Neural cell (in vitro differentiated cells): Measurements from ENCODE around the gene PDE4D. TPM values are rescaled to one million over a fixed set of nuclear protein-coding genes. Genes with fewer than 3 reads are reported as not detected.

Source experiments
- H2AFZ ChIP-seq: fragments of 200-600, 300-800 bp; sonication (generic), shearing (Covaris generic); 2 replicates; pipeline ENCODE4 v1.6.0; 2014; ENCODE audit warnings: low read depth, mild to moderate bottlenecking, antibody characterized with exemption, low read length, moderate library complexity
- H3F3A ChIP-seq: fragments of 200-600 bp; shearing (Covaris generic); 2 replicates; pipeline ENCODE4 v1.6.1; 2016; ENCODE audit warnings: mild to moderate bottlenecking, moderate library complexity, mixed read lengths, antibody characterized with exemption, low read length; ENCODE audit not compliant: insufficient read depth, poor library complexity, severe bottlenecking
- H3K27ac ChIP-seq: fragments of 200-600, 300-800 bp; sonication (generic), shearing (Covaris generic); 2 replicates; pipeline ENCODE4 v1.5.1; 2014; ENCODE audit warnings: mild to moderate bottlenecking, low read length, moderate library complexity
- H3K27me3 ChIP-seq: fragments of 300-800, 200-600 bp; sonication (generic), shearing (Covaris generic); 2 replicates; pipeline ENCODE4 v1.6.0; 2014; ENCODE audit warnings: mild to moderate bottlenecking, low read depth, low read length, moderate library complexity; ENCODE audit not compliant: insufficient read depth
- H3K36me3 ChIP-seq: fragments of 300-800, 200-600 bp; sonication (generic), shearing (Covaris generic); 2 replicates; pipeline ENCODE4 v1.5.1; 2014; ENCODE audit warnings: mild to moderate bottlenecking, antibody characterized with exemption, low read length, moderate library complexity; ENCODE audit not compliant: insufficient read depth
- H3K4me2 ChIP-seq: fragments of 300-800, 200-600 bp; sonication (generic), shearing (Covaris generic); 2 replicates; pipeline ENCODE4 v1.6.0; 2014; ENCODE audit warnings: mild to moderate bottlenecking, low read length
- H3K4me3 ChIP-seq: fragments of 300-800, 200-600 bp; sonication (generic), shearing (Covaris generic); 2 replicates; pipeline ENCODE4 v1.5.1; 2014; ENCODE audit warnings: mild to moderate bottlenecking, low read length, moderate library complexity
- H3K79me2 ChIP-seq: fragments of 200-600 bp; shearing (Covaris generic); replicated peaks from 2 replicates; pipeline ENCODE4 v1.6.0; 2014; ENCODE audit warnings: mild to moderate bottlenecking, low read length, moderate library complexity; ENCODE audit not compliant: insufficient read depth
- H3K9ac ChIP-seq: fragments of 300-800, 200-600 bp; sonication (generic), shearing (Covaris generic); 2 replicates; pipeline ENCODE4 v1.6.1; 2016; ENCODE audit warnings: mild to moderate bottlenecking, low read length, mixed read lengths
- H3K9me2 ChIP-seq: fragments of 200-600 bp; shearing (Covaris generic); 2 replicates; pipeline ENCODE4 v1.6.1; 2016; ENCODE audit warnings: mild to moderate bottlenecking, low read length, mixed read lengths; ENCODE audit not compliant: insufficient read depth
- H3K9me3 ChIP-seq: fragments of 200-600, 300-800 bp; sonication (generic), shearing (Covaris generic); 2 replicates; pipeline ENCODE4 v1.6.1; 2016; ENCODE audit warnings: mild to moderate bottlenecking, mixed run types, low read length, moderate library complexity, mixed read lengths
- H4K20me1 ChIP-seq: fragments of 200-600 bp; shearing (Covaris generic); 2 replicates; pipeline ENCODE4 v1.6.1; 2016; ENCODE audit warnings: mild to moderate bottlenecking, mixed run types; ENCODE audit not compliant: insufficient read depth
- CTCF ChIP-seq: fragments of 450-650 bp; IDR thresholded peaks from 2 replicates; pipeline ENCODE4 v1.5.1; 2014; ENCODE audit warnings: antibody characterized with exemption, mild to moderate bottlenecking, moderate library complexity; ENCODE audit not compliant: poor library complexity, severe bottlenecking
- EP300 ChIP-seq: fragments of 450-650 bp; conservative IDR thresholded peaks from 2 replicates; pipeline ENCODE4 v1.6.1; 2014; ENCODE audit warnings: antibody characterized with exemption, mild to moderate bottlenecking, moderate library complexity; ENCODE audit not compliant: poor library complexity, severe bottlenecking
- EZH2 ChIP-seq: fragments of 200-600, 300-800 bp; shearing (Covaris generic), sonication (generic); IDR thresholded peaks from 2 replicates; pipeline ENCODE4 v1.6.1; 2014; ENCODE audit warnings: antibody characterized with exemption, low read length, borderline replicate concordance, mild to moderate bottlenecking; ENCODE audit not compliant: insufficient read depth, poor library complexity, severe bottlenecking
- MXI1 ChIP-seq: fragments of 450-650 bp; conservative IDR thresholded peaks from 2 replicates; pipeline ENCODE4 v1.6.1; 2014; ENCODE audit warnings: antibody characterized with exemption, mild to moderate bottlenecking; ENCODE audit not compliant: poor library complexity, severe bottlenecking
- POLR2AphosphoS5 ChIP-seq: IDR thresholded peaks from 2 replicates; pipeline ENCODE4 v1.6.1; 2012
- RAD21 ChIP-seq: fragments of 450-650 bp; conservative IDR thresholded peaks from 2 replicates; pipeline ENCODE4 v1.6.1; 2014; ENCODE audit warnings: antibody characterized with exemption, mild to moderate bottlenecking, moderate library complexity
- REST ChIP-seq: IDR thresholded peaks from 2 replicates; pipeline ENCODE4 v1.6.1; 2012; ENCODE audit warnings: borderline replicate concordance
- SMC3 ChIP-seq: fragments of 450-650 bp; conservative IDR thresholded peaks from 2 replicates; pipeline ENCODE4 v1.6.1; 2014; ENCODE audit warnings: antibody characterized with exemption, mild to moderate bottlenecking, moderate library complexity; ENCODE audit not compliant: poor library complexity
- TAF1 ChIP-seq: IDR thresholded peaks from 2 replicates; pipeline ENCODE4 v1.6.1; 2012; ENCODE audit warnings: low read depth
- polyA plus RNA-seq: library from polyadenylated mRNA; depleted of rRNA; stranded (reverse); fragments of >200 nt; gene quantifications from 2 replicates; pipeline ENCODE4 v1.2.3, GENCODE V29; 2014

PDE4D gene
- polyA plus RNA-seq, 1 donor from 2014 or later: 42.8 TPM

- Histone ChIP-seq H3K79me2 (no peaks in the 10 kb centered on the region), H3F3A (no peaks in the 10 kb centered on the region), H3K4me2 (no peak overlapping the region), H2AFZ (no peak overlapping the region), H3K27me3 (no peaks in the 10 kb centered on the region), H3K9me2 (no peaks in the 10 kb centered on the region), H3K9ac (no peak overlapping the region), H3K36me3 (no peaks in the 10 kb centered on the region), H3K9me3 (no peaks in the 10 kb centered on the region), H3K27ac (no peak overlapping the region), H3K4me3 (no peak overlapping the region), H4K20me1 (no peaks in the 10 kb centered on the region)
- no peak for TF ChIP-seq SMC3
- TF ChIP-seq TAF1: no peak
- no peak for TF ChIP-seq POLR2AphosphoS5
- TF ChIP-seq EP300: no peak
- TF ChIP-seq REST: no peak
- no peak for TF ChIP-seq MXI1
- no peak for TF ChIP-seq EZH2
- TF ChIP-seq RAD21: no peak
Observed at GRCh38 chr5:59246145-59246869, 647.2 kb downstream of the PDE4D start.

GRCh38 chr5:59245198-59245597 is 648.3 kb downstream of the PDE4D start:
- no peak for TF ChIP-seq CTCF
- no peak for TF ChIP-seq REST
- no peak for TF ChIP-seq SMC3
- TF ChIP-seq EP300: no peak
- no peaks in the 10 kb centered on the region for H3K36me3 ChIP-seq
- no peaks in the 10 kb centered on the region for H3K9me3 ChIP-seq
- H3K79me2 ChIP-seq: no peaks in the 10 kb centered on the region
- no peaks in the 10 kb centered on the region for H3K27me3 ChIP-seq
- H2AFZ ChIP-seq: no peak overlapping the region
- no peak overlapping the region for H3K9ac ChIP-seq
- no peaks in the 10 kb centered on the region for H3K9me2 ChIP-seq
- H3F3A ChIP-seq: no peaks in the 10 kb centered on the region
- no peaks in the 10 kb centered on the region for H4K20me1 ChIP-seq
- H3K27ac ChIP-seq: no peak overlapping the region
- H3K4me3 ChIP-seq: no peak overlapping the region
- no peak overlapping the region for H3K4me2 ChIP-seq
